ENCODE measurements around the gene PIGL.

Gene PIGL

GRCh38 chr17:16217002-16217635, at the start of gene PIGL:
Gene PIGL (plus strand): TSS chr17:16217210. CDS start chr17:16217227, 17 bp downstream.
- TF ChIP-seq CTCF (IDR thresholded peaks at IDR 0.05; ENCODE audit: low read depth, low read length): no peak
- peak within 1 kb of the TSS; percentile 99 for H3K4me3 ChIP-seq (ENCODE audit: low read depth, low read length)

- H3K4me3 ChIP-seq (ENCODE audit: low read depth, low read length): no peak overlapping the region
- no peak for TF ChIP-seq CTCF (IDR thresholded peaks at IDR 0.05; ENCODE audit: low read depth, low read length)
Observed at GRCh38 chr17:16171613-16172012, 45.4 kb upstream of the PIGL start.

GRCh38 chr17:16178836-16179235, 38.2 kb upstream of the PIGL start:
- H3K4me3 ChIP-seq (ENCODE audit: low read depth, low read length): no peak overlapping the region
- no peak for TF ChIP-seq CTCF (IDR thresholded peaks at IDR 0.05; ENCODE audit: low read depth, low read length)

- no peak for TF ChIP-seq CTCF (IDR thresholded peaks at IDR 0.05; ENCODE audit: low read depth, low read length)
- no peak overlapping the region for H3K4me3 ChIP-seq (ENCODE audit: low read depth, low read length)
Observed at GRCh38 chr17:16181581-16181980, 35.4 kb upstream of the PIGL start.

- no peak for TF ChIP-seq CTCF (IDR thresholded peaks at IDR 0.05; ENCODE audit: low read depth, low read length)
- no peak overlapping the region for H3K4me3 ChIP-seq (ENCODE audit: low read depth, low read length)
Observed at GRCh38 chr17:16187642-16188041, 29.4 kb upstream of the PIGL start.

- TF ChIP-seq CTCF (IDR thresholded peaks at IDR 0.05; ENCODE audit: low read depth, low read length): no peak
- H3K4me3 ChIP-seq (ENCODE audit: low read depth, low read length): no peak overlapping the region
Observed at GRCh38 chr17:16189791-16190348, 27.1 kb upstream of the PIGL start.

- no peak for TF ChIP-seq CTCF (IDR thresholded peaks at IDR 0.05; ENCODE audit: low read depth, low read length)
Observed at GRCh38 chr17:16190703-16191360, 26.2 kb upstream of the PIGL start.

More at GRCh38 chr17:16190703-16191360, 26.2 kb upstream of the PIGL start:
- H3K4me3 ChIP-seq (ENCODE audit: low read depth, low read length): no peak overlapping the region

All from WI38 (cell line).